Tibial artery (tissue), 4 donors: ENCODE measurements around the gene ATG4B.
"Not testable (repeated sequence)": the region's sequence is repeated elsewhere in the genome, so short reads cannot be mapped to it uniquely, and the experiment has no call there.

Experiments used
- DNase-seq, 2 donors: peaks; one replicate each; pipeline ENCODE4 v3.0.0-alpha.2; 2019
- H3K27ac ChIP-seq, 2 donors: fragments of 200-600 bp; sonication (generic) in 1 of 2; 1 replicate in 1 of 2; 2 replicates in 1 of 2; pipeline ENCODE4 v1.5.1; 2018 to 2019; ENCODE audit warnings: mild to moderate bottlenecking in 1 of 2
- H3K27me3 ChIP-seq, 2 donors: fragments of 200-600 bp; sonication (generic) in 1 of 2; one replicate each; pipeline versions ENCODE4 v1.5.1 to v1.6.0; 2016 to 2019
- H3K36me3 ChIP-seq, 3 donors: fragments of 200-600 bp; sonication (generic) in 2 of 3; one replicate each; pipeline ENCODE4 v1.5.1; 2016 to 2019; ENCODE audit warnings: mild to moderate bottlenecking in 2 of 3
- H3K4me1 ChIP-seq, 4 donors: fragments of 200-600 bp; sonication (generic) in 2 of 4; 1 replicate in 3 of 4; 2 replicates in 1 of 4; pipeline ENCODE4 v1.5.1; 2016 to 2019
- H3K4me3 ChIP-seq, 2 donors: fragments of 200-600 bp; sonication (generic) in 1 of 2; 1 replicate in 1 of 2; 2 replicates in 1 of 2; pipeline ENCODE4 v1.5.1; 2018 to 2019; ENCODE audit warnings: mild to moderate bottlenecking in 2 of 2
- H3K9me3 ChIP-seq, 3 donors: fragments of 200-600 bp; sonication (generic) in 1 of 3; one replicate each; pipeline ENCODE4 v1.5.1; 2016 to 2019
- CTCF ChIP-seq, 2 experiments: fragments of 200-600 bp in 1 of 2; fragments of 450-650 bp in 1 of 2; IDR thresholded peaks; one replicate each; pipeline ENCODE4 v1.5.1; 2017 to 2019; ENCODE audit warnings: antibody characterized with exemption in 2 of 2, mild to moderate bottlenecking in 1 of 2, moderate library complexity in 1 of 2
- intact Hi-C: fragments of 100-400 bp; cut with DNase I; formaldehyde crosslinking; loops from one replicate; pipeline ENCODE4 v1.15.0; 2023; ENCODE audit warnings: low total_unique reads

ATG4B gene

GRCh38 chr2:241637018-241637794 is at the start of gene ATG4B, which contains the start of gene THAP4:
Gene ATG4B (plus strand): TSS chr2:241637693. CDS start chr2:241637715, 22 bp downstream.
Gene THAP4 (minus strand): TSS chr2:241637158. CDS start chr2:241637017, 141 bp downstream.
- Histone ChIP-seq H3K4me1 (peaks cover 0 to 50% (median 38%) of the 10 kb centered on the region in 4 donors), H3K4me3 (peak within 1 kb of the TSS; percentile 72 to 77), H3K9me3 (no peaks in the 10 kb centered on the region), H3K27me3 (no peaks in the 10 kb centered on the region), H3K27ac (peak within 1 kb of the TSS; percentile 94 to 99), H3K36me3 (peaks cover 14 to 23% (median 16%) of the 10 kb centered on the region in 3 donors)
- peak; percentile 78 to 91 for DNase-seq
- intact Hi-C loops, result loop anchor here (1.0 to 10.0 kb wide), 4 partner anchors 50 to 282 kb away; partner anchors contain the start of genes DTYMK, FARP2 and STK25
- peak in 1 of 2 experiments; percentile 5 for TF ChIP-seq CTCF (IDR thresholded peaks at IDR 0.05)

- Histone ChIP-seq H3K36me3 (peaks cover 48 to 71% (median 52%) of the 10 kb centered on the region in 3 donors), H3K9me3 (peaks cover 9 to 26% (median 17%) of the 10 kb centered on the region in 3 donors)
- DNase-seq, H3K4me1 ChIP-seq, H3K27me3 ChIP-seq, H3K27ac ChIP-seq, H3K4me3 ChIP-seq, intact Hi-C loops: not testable (repeated sequence)
Measured at GRCh38 chr2:241589863-241590262, 47.6 kb upstream of the ATG4B start.

GRCh38 chr2:241590496-241591455 is 46.7 kb upstream of the ATG4B start:
- H3K27me3 ChIP-seq, DNase-seq, H3K4me1 ChIP-seq, H3K27ac ChIP-seq, H3K4me3 ChIP-seq, intact Hi-C loops: not testable (repeated sequence)
- peaks cover 39 to 71% (median 53%) of the 10 kb centered on the region in 3 donors for H3K36me3 ChIP-seq
- H3K9me3 ChIP-seq, result peaks cover 9 to 26% (median 17%) of the 10 kb centered on the region in 3 donors

GRCh38 chr2:241592126-241592845 is 45.2 kb upstream of the ATG4B start:
- DNase-seq, result no peak
- H3K27me3 ChIP-seq, result no peaks in the 10 kb centered on the region
- peaks cover 5 to 11% (median 9%) of the 10 kb centered on the region in 3 donors for H3K9me3 ChIP-seq
- no peak overlapping the region for H3K4me3 ChIP-seq
- peaks cover 33 to 72% (median 41%) of the 10 kb centered on the region in 3 donors for H3K36me3 ChIP-seq
- H3K4me1 ChIP-seq, result no peaks in the 10 kb centered on the region
- H3K27ac ChIP-seq, result no peak overlapping the region
- no peak for TF ChIP-seq CTCF (IDR thresholded peaks at IDR 0.05)
- intact Hi-C loops, result no loop called here

- Histone ChIP-seq H3K27ac (no peak overlapping the region), H3K4me1 (no peaks in the 10 kb centered on the region), H3K36me3 (peaks cover 23 to 68% (median 38%) of the 10 kb centered on the region in 3 donors), H3K27me3 (no peaks in the 10 kb centered on the region), H3K9me3 (peaks cover 0 to 5% (median 2%) of the 10 kb centered on the region in 3 donors), H3K4me3 (no peak overlapping the region)
- no peak for TF ChIP-seq CTCF (IDR thresholded peaks at IDR 0.05)
- DNase-seq, result no peak
- intact Hi-C loops, result no loop called here
Measured at GRCh38 chr2:241593271-241593670, 44.2 kb upstream of the ATG4B start.

GRCh38 chr2:241595600-241596140 is 41.8 kb upstream of the ATG4B start:
- Histone ChIP-seq H3K36me3 (peaks cover 34 to 78% (median 46%) of the 10 kb centered on the region in 3 donors), H3K4me3 (no peak overlapping the region), H3K4me1 (no peaks in the 10 kb centered on the region), H3K9me3 (no peaks in the 10 kb centered on the region), H3K27ac (no peak overlapping the region), H3K27me3 (no peaks in the 10 kb centered on the region)
- no peak for TF ChIP-seq CTCF (IDR thresholded peaks at IDR 0.05)
- peak in 1 of 2 donors; percentile 31 for DNase-seq
- intact Hi-C loops, result no loop called here
